Measurements from ENCODE around the gene ZNF573. TPM values are rescaled to one million over a fixed set of nuclear protein-coding genes. Genes with fewer than 3 reads are reported as not detected.
A peak's percentile ranks its signal among the peaks of the same experiment; 100 is the strongest.
"Not testable (repeated sequence)": the region's sequence is repeated elsewhere in the genome, so short reads cannot be mapped to it uniquely, and the experiment has no call there.

ZNF573 gene
- 3.1 and 3.8 TPM in 2 replicates for total RNA-seq

DNA sequence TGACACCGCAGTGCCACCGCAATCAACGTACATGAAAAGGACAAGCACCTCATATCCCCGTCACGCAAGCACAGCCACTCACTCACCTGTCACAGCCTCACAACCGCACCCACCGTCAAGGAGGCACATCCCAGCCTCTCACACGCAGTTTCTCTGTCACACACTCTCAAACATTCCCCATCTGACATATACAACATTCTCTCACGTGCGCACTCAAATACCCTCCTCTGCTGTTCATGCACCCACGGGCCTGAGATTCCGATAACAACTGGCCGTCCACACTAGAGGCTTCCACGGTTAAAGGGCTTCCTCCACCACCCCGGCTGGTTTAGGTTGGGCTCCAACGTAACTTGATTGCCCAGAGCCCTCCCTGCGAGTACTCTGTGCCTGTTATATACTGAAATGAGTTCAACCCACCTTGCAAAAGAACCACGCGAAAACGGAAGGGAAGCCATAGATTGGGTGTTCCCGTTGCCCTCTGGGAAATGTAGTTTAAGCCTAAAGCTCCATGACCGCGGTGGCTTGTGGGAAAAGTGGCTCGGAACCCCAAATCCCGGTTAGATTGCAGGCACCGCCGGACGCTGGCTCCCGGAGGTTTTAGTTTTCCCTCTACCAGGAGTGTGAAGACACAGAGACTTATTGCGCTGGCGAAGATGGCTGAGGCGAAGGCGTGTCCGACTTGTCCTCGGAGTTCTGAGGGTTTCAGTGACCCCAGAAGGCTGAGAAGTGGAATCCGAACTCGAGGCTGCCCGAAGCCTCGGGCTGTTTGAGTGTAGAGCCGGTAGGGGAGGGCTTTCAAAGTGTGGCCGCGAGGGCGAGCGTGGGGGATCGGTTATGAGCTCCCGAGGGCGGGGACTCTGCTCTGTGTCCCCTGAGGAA lies at the start of gene ZNF573:
Gene ZNF573, minus strand, starts transcription at position 460 of the 879 bp plus-strand sequence. CDS start 5,857 bp downstream, outside the sequence.
- peak; percentile 85 to 90 for DNase-seq (ENCODE audit: low read depth in 2 of 2)

DNA sequence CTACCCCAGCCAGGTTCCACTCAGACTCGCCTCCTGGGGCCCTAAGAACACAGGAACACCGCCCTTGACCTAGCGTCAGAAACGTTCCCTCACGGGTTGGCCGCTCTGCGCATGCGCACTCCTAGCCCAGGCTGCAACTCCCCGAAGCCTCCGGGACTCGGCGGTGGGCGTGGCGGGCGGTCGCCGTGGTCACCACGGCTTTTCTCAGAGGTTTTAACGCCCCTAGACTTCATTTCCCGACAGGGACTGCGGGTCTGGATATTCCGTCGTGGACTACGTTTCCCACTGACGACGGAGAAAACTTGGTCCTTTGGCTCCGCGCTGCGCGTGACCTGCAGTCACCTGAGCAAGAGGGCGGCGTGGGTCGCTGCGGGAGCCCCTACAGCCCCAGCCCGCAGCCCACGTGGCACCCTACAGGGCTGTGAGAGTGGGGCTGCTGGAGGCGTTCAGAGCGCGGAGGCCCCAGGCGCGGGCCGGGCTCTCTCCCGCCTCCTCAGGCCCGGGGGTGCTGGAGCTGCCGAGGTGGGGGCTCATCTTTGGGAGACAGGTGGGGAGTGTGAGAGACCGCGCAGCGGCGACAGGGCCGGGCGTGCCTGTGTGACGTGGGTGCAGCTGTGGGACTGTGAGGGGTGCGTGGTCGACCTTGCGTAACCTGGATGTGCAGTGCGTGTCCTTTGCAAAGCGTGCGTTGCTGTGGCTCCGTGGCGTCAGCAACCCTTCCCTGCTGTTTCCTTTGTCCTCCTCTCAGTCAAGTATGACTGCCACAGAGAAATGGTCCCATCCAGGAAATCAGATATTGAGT lies 38.0 kb upstream of the ZNF573 start:
- peak; percentile 6 to 26 for DNase-seq (ENCODE audit: low read depth in 2 of 2)

DNA sequence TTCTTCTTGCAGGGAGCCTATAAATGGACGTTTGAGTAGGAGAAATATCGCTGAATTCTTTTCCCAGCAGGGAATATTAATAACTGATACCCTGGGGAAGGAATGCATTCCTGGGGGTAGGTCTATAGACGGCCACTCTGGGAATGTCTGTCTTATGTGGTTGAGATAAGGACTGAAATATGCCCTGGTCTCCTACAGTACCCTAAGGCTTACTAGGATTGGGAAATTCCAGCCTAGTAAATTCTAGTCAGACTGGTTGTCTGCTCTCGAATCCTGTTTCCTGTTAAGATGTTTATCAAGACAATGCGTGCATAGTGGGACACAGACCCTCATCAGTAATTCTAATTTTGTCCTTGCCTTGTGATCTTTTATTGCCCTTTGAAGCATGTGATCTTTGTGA lies 36.2 kb upstream of the ZNF573 start:
- DNase-seq (ENCODE audit: low read depth in 2 of 2) = not testable (repeated sequence)

DNA sequence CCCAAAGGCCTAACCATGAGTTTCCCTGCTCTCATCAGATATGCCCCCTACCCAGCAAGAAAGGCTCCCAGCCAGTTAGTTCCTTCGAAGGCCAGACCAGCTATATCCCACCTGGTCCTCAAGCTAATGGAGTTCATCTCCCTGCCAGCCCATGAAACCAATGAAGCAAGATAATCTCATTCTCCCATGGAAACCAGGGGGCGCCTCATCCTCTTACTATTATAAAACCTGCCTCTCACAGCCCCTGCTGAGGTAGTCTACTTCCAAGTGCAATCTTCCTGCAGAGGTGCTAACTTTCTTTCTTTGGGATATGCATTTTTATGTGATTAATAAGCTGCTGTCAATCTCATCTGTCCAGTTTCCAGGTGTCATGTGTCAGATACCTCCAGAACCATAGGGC lies 34.0 kb upstream of the ZNF573 start:
- no peak for DNase-seq (ENCODE audit: low read depth in 2 of 2)

- no peak for DNase-seq (ENCODE audit: low read depth in 2 of 2)
Observed at GRCh38 chr19:37809366-37809765, 30.0 kb upstream of the ZNF573 start.

- no peak for DNase-seq (ENCODE audit: low read depth in 2 of 2)
Observed at GRCh38 chr19:37803249-37803840, 24.0 kb upstream of the ZNF573 start.

DNA sequence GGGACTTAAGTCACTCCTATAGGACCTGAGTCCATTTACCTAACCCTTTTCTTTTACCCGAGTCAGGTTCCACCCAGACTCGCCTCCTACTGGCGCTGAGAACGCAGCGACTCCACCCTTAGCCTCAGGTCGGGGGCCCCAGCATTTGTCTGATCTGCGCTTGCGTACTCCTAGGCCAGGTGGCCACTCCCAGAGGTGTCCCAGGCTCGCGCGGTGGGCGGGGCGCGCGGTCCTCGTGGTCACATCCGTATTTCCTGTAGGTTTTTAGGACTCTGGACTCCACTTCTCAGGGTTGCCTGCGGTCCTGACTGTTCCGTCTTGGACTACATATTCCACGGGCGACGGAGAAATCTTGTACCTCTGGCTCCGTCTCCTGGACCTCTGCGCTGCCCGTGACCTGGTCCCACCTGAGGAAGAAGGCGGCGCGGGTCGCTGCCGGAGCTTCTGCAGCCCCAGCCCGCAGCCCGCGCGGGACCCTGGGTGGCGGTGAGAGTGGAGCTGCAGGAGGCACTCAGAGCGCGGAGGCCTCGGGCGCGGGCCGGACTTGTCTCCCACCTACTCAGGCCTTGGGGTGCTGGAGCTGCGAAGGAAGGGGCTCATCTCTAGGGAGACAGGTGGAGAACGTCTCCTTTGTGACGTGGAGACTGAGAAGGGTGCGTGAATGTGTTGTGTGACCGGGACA lies 11.0 kb upstream of the ZNF573 start:
- DNase-seq (ENCODE audit: low read depth in 2 of 2) = no peak

DNA sequence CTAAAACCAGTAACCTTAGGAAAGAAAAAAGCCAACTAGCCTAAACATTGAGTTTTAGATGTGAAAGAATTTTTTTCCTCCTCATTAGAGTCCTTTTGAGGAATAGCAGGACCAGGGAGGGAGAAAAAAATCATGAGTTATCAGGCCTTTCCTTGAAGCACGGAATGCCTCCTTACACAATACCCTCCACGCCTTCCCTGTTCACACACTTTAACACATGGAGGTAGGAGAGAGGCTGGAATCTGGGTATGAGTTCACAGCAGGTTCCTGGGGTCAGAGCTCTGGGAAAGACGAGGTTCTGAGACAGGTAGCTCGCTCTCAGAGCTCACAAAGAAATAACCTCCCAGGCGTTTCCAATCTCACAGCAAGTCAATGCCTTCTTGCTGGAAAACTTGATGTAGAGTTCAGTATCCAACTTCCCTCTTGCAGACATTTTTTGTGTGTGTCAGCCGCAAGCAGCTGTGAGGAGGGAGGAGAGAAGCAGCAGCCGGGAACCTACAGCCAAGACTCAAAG lies 716 bp downstream of the ZNF573 start:
- DNase-seq (ENCODE audit: low read depth in 2 of 2) = peak in 1 of 2 donors; percentile 0

- DNase-seq (ENCODE audit: low read depth in 2 of 2) = no peak
Observed at GRCh38 chr19:37770985-37771384, 8.4 kb downstream of the ZNF573 start.

- DNase-seq (ENCODE audit: low read depth in 2 of 2) = no peak
Observed at GRCh38 chr19:37763488-37763887, 15.9 kb downstream of the ZNF573 start.

GRCh38 chr19:37757683-37758082 lies 21.7 kb downstream of the ZNF573 start:
- not testable (repeated sequence) for DNase-seq (ENCODE audit: low read depth in 2 of 2)

GRCh38 chr19:37738371-37738770 lies 41.0 kb downstream of the ZNF573 start:
- no peak for DNase-seq (ENCODE audit: low read depth in 2 of 2)

GRCh38 chr19:37725181-37725580 lies 54.2 kb downstream of the ZNF573 start:
- no peak for DNase-seq (ENCODE audit: low read depth in 2 of 2)

DNA sequence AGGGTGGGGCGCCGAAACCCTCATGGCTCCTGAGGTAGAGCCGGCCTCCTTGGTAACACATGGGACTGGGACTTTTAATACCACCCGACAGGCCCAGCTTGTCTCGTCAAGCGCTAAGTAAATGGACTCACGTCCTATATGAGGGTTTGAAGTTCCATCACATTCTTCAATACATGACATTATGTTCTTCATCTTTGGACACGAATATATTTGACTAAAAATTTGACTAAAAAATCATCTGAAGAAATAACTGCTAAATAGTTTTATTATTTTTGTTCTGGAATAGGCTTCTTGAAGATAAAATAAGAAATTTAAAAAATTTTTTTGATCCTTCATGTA lies 59.5 kb downstream of the ZNF573 start:
- no peak for DNase-seq (ENCODE audit: low read depth in 2 of 2)

- peak; percentile 73 to 90 for DNase-seq (ENCODE audit: low read depth in 2 of 2)
Observed at GRCh38 chr19:37719111-37719926, 60.1 kb downstream of the ZNF573 start, which contains the start of gene ZNF607. Gene ZNF607, minus strand, starts transcription at chr19:37719761. Its CDS starts 8,143 bp downstream, at chr19:37711618.

- DNase-seq (ENCODE audit: low read depth in 2 of 2) = no peak
Observed at GRCh38 chr19:37718304-37718703, 61.1 kb downstream of the ZNF573 start.

DNA sequence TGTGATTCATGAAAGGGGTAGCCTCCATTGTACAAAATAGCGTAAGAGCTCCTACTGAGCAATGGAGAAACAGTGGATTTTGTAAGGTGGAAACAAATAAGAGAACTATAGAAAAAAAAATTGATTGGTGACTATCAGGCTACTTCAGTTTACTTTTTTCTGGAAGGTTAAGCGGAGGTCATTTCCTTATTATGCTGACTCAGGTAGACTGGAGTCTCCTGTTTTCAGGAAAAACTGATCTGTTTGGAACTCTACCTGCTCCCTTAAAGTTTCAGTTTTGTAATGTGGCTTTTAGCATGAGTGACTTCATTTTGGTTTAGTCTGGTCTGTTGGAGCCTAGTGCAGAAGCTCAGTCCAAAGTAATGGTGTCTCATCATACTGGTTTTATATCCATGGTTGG lies 63.2 kb downstream of the ZNF573 start:
- no peak for DNase-seq (ENCODE audit: low read depth in 2 of 2)

- DNase-seq (ENCODE audit: low read depth in 2 of 2) = no peak
Observed at GRCh38 chr19:37706052-37706605, 73.3 kb downstream of the ZNF573 start.

DNA sequence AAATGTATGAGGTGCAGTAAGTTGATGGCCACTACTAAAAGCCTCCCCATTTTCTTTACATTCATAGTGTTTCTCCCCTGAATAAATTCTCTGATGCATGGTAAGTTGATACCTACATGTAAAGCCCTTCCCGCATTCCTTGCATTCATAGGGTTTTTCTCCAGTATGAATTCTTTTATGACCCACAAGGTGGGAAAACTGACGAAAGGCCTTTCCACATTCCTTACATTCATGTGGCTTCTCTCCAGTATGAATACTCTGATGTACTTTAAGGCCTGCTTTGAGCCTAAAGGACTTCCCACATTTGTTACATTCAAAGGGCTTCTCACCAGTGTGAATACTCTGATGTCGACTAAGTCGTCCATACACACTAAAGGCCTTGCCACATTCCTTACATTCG lies 80.3 kb downstream of the ZNF573 start:
- DNase-seq (ENCODE audit: low read depth in 2 of 2) = no peak

- no peak for DNase-seq (ENCODE audit: low read depth in 2 of 2)
Observed at GRCh38 chr19:37698216-37698615, 81.2 kb downstream of the ZNF573 start.
